GM21529 (cell line): Measurements from ENCODE around the gene HLCS.
"Not testable (repeated sequence)": the region's sequence is repeated elsewhere in the genome, so short reads cannot be mapped to it uniquely, and the experiment has no call there.

Experiments used
- ATAC-seq: cut with Tn5 transposase; IDR thresholded peaks from one replicate; pipeline ENCODE4 v1.9.1; 2021; ENCODE audit not compliant: unreplicated experiment

Gene HLCS

DNA sequence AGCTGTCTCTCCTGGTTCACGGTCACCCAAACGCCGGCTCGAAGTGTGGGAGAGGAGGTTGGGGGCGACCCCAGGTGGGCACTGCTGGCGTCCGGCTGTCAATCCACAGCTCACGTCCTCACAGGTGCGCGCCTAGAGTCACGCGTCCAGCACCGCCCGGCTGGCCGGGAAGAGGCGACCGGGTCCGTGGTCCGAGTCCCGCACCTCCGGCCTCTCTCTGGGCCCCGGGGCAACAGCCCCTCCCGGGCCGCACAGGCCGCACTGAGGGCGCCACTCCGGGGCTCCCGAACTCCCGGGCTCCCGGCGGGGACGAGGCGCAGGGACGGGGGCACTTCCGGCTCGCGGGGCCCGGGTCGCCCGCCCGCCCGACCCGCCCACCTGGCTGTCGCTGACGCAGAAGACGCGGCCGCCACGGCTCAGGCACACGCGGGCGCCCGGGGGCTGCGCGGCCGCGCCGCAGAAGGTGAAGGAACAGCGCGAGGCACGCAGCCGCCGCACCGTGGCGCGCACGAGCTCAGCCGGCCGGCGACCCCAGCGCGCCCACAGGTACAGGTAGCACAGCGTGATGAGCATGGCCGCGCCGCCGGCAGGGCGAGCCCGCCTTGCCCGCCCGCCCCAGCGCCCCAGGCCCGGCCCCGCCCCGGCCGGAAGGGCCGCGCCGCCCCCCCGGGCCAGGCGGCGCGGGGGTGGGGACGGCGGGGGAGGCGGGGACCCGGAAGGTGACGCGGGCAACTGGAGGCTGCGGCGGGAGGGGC is at the start of gene HLCS:
HLCS (minus strand) TSS at position 604 of the 755 bp plus-strand sequence; CDS start at position 573, 31 bp downstream.
- peak; percentile 76 for ATAC-seq

DNA sequence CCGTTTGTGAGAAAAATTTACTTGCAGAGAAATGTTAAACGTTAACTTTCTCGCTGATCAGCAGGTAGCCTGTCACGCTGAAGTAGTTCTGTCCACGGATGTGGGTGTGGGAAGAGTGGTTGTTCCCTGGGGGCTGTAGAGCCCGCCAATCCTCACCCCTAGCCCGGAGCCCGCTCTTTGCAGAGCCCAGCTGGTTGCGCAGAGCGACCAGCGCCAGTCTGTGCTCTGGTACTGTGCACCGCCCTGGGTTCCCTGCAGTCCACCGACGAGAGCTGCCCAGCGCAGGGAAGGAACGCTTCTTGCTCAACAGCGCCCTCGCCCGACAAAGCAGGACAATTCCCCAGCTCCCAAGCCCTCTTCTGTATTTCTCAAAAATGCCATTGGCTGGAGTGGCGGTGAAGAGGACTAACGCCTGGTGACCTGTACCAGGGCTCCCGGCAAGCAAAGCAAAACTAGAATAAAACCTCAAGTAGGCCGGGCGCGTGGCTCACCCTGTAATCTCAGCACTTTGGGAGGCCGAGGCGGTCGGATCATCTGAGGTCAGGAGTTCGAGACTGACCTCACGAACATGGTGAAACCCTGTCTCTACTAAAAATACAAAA is 43.4 kb upstream of the HLCS start:
- ATAC-seq, result peak; percentile 89

DNA sequence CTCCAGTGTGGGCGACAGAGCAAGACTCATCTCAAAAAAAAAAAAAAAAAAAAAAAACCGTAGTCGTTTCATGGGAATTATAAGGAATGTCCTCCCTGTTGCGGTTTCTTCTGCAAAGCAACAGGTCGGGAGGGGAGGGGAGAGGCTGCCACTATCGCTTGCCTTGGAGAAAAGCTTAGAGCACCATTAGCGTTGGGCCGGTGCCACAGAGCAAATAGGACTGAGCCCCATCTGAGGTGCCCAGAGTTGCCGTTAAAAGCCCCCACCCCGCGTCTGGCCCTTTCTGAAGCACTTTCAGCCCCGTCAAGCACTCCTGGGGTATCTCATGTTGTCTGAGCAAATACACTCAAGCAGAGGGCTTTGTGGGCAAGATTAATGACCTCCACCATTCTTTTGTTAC is 42.3 kb upstream of the HLCS start:
- ATAC-seq, result no peak

DNA sequence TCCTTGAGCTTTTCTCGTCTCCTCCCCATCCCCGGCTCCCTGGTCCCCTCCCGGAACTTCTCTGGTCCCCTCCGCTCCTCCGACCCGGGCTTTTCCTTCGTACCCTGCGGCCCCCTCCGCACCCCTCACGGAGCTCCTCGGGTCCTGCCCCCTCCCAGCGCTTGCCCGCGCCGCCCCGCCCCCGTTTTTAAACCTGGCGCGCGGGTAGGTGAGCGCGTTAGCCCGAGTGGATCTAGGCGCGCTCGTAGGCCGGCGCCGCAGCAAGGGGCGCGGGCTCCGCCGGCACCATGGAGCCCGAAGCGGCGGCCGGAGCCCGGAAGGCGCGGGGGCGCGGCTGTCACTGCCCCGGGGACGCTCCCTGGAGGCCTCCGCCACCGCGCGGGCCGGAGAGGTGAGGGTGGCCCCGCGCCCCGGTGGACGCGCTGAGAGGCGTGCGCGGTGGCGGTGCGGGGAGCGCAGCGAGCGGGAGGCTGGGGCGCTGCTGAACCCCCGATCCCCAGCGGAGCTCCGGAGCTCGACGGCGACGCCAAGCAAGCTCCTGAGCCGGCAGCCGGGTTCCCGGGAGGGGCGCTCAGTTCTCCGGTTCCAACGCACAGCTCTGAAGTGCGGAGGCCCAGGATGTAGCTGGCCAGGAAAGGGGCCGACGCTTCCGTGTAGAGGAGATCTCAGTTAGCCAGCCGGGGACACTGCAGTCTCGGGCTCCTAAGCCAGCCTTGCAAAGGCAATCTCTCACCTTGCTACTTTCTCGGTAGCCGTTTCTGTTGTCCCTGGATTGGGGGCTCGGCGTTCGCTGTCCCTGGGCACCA is 40.2 kb upstream of the HLCS start, which contains the start of gene RIPPLY3:
RIPPLY3 (plus strand) TSS at position 217 of the 806 bp plus-strand sequence; CDS start at position 288, 71 bp downstream.
- ATAC-seq, result no peak

DNA sequence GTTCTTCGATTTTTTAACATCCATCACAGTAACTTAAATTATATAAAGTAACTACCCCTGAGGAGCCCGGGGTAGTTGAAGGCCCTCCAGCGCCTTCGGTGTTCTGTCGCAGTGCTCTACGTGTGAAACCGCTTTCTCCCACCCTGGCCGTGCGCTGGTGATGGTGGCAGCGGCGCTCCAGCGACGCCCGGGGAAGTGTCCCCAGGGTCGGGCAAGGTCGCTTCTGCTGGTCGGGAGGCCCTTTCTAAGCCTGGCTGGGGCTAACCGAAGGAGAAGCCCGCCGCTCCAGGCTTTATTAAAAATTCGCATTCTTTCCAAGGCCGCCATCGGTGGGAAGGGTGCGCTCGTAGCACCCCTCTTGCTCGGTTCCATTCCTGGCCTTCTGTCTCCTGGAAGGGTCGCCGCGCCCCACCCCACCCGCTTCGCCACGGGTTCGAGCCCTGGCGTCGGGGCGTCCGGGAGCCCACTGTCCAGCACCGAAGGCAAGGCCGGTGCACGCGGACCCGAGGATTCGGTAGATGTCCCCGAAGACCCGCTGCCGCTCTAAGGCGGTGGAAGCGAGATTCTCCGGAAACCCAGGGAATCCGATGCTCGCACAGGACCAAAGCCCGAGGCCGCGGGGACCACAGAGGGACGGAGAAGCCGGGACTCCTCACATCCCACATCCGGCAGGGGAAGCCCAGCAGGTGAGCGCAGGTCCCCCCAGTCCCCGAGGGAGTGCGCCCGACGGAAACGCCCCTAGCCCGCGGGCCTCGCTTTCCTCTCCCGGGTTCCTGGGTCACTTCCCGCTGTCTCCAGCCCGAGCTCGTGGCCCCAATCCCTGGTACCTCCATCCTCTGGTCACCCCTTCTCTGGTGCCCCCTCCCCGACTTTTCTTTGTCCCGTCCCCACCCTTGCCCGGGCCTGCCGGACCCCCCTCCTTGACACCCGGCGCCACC is 39.3 kb upstream of the HLCS start:
- ATAC-seq, result no peak

DNA sequence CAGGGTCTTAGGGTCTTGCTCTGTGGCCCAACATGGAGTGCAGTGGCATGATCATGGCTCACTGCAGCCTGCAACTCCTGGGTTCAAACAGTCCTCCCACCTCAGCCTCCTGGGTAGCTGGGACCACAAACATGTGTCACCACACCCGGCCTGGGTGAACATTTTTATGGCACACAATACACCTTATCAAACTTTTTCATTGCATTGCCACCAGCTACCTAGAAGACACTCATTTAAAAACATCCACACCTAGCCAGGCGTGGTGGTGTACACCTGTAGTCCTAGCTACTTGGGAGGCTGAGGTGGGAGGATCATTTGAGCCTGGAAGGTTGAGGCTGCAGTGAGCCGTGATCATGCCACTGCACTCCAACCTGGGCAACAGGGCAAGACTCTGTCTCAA is 37.4 kb upstream of the HLCS start:
- ATAC-seq, result not testable (repeated sequence)

DNA sequence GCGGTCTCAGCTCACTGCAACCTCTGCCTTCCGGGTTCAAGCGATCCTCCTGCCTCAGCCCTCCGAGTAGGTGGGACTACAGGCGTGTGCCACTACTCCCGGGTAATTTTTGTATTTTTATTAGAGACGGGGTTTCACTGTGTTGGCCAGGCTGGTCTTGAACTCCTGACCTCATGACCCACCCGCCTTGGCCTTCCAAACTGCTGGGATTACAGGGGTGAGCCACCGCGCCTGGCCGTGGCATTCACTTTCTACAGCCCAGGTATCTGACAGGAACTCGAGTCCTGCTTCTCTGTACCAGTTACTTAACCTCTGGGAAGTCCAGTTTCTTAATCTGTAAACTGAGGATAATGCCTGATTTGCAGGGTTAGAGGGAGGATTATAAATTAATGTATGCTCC is 36.4 kb upstream of the HLCS start:
- ATAC-seq, result not testable (repeated sequence)

DNA sequence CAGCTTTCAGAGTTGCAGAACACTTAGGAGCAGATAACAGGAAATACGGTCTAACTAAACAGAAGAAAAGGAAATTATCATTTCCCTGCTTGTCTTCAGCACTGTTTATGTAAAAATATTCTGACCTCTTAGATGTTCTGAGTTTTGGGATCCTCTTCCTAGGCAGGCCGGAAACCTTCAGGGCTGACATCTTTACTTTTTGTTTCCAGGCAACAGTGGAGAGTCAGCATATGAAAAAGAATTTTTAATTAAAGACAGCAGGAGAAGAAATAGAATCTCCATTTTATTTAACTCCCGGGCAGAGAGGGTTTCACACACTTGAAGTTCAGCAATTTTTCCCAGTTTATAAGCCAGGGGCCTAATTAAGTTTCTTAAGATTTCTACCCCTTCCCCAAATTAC is 35.0 kb upstream of the HLCS start:
- no peak for ATAC-seq

DNA sequence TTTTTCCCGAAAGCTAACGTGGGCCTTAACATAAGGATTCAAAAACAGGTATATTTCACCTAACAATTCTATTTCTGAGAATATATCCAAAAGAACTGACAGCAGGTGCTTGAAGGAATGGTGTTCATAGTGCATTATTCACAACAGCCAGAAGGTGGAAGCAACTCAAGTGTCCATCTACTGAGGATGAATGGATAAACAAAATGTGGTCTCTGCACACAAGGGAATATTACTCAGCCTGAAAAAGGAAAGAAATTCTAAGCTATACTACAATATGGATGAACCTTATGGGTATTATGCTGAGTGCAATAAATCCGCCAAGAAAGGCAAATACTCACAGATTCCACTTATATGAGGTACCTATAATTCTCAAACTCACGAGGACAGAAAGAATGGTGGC is 33.9 kb upstream of the HLCS start:
- ATAC-seq, result no peak

DNA sequence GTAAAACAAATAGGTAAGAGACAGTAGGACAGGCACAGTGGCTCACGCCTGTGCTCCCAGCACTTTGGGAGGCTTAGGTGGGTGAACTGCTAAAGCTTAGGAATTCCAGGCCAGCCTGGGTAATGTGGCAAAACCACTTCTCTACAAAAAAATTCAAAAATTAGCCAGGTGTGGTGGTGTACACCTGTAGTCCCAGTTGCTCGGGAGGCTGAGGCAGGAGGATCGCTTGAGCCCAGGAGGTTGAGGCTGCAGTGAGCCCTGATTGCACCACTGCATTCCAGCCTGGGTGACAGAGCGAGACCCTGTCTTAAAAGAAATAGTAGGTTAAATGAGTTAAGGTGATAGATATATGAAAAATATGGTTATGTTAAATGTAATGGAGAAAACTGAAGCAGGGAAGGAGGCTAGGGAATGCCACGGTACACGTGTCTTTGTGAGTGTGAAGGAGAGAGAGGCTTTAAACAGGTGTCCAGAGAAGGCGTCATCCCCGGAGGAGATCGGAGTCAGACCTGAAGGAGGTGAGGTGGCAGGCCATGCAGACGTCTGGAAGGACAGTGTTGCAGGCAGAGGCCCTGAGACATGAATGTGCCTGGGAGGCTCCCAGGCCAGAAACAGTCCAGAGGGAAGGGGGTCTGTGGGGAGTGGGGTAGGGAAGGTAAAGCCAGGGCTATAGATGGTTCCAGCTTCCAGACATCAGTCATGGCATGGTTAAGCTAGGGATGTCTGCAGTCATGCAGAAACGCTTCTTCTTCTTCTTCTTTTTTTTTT is 32.8 kb upstream of the HLCS start:
- ATAC-seq, result no peak

DNA sequence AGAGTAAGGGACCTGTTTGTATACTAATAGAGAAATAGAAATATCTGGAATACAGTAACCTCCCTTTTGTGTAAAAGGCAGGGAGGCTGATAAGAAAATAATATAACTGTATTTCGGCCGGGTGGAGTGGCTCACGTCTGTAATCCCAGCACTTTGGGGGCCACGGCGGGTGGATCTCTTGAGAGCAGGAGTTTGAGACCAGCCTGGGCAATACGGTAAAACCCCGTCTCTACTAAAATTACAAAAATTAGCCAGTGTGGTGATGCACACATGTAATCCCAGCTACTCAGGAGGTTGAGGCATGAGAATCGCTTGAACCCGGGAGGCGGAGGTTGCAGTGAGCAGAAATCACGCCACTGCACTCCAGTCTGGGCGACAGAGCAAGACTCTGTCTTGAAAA is 28.8 kb upstream of the HLCS start:
- not testable (repeated sequence) for ATAC-seq

DNA sequence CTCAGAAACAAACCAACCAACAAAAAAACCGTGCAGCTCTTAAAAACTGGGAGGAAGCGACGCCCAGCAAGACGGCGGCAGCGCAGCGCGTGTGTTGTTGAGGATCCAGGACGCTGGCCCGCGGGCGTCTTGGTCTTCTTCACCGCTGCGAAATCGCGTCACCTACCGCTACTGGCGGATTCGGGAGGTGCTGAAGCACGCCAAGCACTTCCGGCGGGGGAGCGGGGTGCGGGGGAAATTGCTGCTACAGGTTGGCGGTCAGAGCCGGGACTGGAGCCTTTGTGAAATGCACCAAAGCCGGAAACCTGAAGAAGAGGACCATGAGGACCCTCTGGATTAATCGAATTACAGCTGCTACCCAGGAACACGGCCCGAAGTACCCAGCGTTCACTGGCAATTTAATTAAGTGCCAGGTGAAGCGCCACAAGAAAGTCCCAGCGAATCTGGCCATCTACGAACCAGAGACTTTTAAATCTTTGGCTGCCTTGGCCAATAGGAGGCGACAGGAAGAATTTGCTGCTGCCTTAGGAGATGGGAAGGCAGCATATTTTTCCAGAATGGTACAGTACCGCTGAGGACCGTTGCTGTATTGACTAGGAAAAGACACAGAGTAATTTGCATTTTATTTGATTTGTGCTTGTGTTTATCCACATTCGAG is 28.2 kb upstream of the HLCS start:
- ATAC-seq, result no peak

DNA sequence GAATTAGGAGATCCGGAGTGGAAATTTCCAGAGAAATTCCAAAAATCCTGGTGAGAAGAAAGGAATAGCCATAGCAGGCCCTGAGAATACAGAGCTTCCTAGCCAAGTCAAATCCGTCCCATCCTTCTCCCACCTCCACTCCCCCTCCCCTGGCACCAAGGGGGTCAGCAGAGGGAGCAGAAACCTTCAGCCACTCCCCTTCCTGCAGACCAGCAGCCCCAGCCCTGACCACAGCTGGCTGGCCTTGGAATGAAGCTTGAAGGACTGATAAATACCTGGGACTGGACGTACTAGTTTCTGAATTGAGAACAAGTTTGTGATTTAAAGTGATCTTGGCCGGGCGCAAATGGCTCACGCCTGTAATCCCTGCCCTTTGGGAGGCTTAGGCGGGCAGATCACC is 26.2 kb upstream of the HLCS start:
- ATAC-seq, result no peak

DNA sequence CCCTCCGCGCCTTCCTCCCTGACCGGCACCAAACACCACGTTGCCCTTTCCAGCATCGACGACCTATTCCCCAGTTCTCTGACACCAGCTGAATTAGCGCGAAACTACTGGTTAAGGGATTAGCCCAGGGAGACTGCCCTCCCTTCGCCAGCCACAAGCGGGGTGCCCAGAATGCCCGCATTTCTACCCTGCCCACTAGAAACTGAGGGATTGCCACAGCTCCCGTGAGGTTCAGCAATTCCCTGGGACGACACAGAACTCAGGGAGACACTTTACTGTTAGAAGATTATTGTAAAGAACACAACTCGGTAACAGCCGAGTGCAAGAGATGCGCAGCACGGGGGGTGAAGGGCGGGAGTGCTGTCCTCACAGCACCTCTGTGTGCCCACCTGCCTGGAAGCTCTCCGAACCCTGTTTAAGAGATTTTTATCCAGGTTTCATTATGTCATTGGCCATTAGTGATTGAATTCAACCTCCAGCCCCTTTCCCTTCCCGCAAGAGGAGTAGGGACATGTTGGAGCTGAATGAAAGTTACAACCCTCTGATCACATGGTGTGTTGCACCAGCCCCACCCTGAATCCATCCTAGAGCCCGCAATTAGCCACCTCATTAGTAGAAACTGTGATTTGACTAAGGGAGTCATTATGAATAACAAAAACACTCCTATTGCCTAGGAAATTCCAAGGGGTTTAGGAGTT is 24.2 kb upstream of the HLCS start:
- no peak for ATAC-seq

DNA sequence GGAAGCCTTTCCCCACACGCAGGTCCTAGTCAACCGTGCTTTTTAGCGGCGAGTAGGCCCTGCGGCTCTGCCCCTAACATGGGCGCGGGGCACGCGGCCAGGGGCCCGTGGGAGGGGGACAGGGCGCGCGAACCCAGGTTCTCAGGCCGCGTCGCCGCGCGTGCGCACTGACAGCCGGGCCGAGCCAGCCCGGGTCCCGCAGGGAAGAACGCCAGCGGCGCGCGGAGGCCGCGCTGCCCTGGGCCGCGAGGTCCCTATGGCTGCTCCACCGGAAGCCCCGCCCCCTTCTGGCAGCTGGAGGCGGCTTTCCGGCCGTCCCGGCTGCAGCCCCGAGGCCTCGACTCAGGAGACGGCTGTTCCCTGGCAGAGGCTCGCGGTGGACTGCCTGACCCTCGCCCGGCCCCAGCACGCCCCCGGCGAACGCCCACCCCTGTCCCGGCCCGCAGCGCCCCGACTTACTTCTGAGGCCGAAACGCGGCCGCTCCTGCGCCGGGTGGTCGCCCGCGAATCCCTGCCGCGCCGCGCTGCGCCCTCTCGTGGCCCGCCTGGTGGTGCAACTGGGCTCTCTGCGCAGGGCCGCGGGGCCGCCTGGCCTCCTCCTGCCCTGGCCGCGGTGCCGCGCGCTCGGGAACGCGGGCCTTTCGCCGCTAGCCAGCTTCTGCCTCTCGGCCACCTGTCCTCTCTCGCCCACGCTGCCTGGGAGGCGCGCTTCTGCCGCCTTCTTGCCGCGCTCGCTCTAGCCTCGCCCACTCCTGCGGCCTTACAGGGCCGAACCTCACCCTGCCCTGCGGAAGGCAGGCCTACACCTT is 23.4 kb upstream of the HLCS start:
- peak; percentile 90 for ATAC-seq

DNA sequence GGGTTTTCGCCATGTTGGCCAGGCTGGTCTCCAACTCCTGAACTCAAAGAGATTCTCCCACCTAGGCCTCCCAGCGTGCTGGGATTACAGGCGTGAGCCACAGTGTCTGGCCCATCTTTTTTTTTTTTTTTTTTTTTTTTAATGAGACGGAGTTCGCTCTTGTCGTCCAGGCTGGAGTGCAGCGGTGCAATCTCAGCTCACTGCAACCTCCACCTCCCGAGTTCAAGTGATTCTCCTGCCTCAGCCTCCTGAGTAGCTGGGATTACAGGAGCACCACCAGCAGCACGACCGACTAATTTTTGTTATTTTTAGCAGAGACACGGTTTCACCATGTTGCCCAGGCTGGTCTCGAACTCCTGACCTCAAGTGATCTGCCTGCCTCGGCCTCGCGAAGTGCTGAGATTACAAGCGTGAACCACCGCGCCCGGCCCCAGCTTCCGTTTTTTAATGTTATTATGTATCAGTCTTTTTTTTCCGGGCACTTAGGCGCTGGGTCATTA is 22.8 kb upstream of the HLCS start:
- not testable (repeated sequence) for ATAC-seq

DNA sequence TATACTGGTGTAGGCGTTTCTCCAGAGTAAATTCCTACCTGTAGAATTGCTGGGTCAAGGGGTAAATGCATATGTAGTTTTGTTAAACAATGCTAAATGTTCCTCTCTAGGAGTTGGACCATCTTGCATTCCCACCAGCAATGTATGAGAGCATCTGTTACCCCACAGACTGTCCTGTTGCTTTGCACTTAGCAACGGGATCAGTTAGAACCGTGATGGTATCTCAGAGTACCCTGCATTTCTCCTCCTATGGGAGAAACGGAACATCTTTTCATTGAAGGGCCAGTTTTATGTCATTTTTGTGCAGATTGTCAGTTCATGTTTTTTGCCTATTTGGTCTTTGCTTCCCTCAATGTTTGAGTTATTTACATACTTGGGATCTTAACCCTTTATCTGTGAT is 22.1 kb upstream of the HLCS start:
- ATAC-seq, result no peak

DNA sequence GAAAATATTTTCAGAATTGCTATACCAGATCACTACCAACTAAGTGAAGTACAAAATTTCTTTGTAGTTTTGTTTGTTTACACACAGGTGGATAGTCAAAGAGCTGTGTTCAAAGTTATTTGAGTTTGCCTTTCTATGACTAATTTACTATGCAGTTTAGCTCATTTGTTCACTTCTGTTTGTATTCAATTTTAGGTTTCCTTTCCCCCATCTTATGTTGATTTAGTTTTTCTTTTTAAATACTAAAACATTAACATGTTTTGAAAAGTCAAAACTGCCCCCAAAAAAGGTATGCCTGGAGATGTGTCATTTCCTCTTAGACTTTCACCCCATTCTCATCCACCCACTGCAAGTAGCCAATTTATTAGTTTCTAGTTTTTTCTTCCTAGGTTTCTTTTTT is 21.4 kb upstream of the HLCS start:
- ATAC-seq, result no peak
